Measurements from ENCODE around the gene TFEB.

The TFEB gene

DNA sequence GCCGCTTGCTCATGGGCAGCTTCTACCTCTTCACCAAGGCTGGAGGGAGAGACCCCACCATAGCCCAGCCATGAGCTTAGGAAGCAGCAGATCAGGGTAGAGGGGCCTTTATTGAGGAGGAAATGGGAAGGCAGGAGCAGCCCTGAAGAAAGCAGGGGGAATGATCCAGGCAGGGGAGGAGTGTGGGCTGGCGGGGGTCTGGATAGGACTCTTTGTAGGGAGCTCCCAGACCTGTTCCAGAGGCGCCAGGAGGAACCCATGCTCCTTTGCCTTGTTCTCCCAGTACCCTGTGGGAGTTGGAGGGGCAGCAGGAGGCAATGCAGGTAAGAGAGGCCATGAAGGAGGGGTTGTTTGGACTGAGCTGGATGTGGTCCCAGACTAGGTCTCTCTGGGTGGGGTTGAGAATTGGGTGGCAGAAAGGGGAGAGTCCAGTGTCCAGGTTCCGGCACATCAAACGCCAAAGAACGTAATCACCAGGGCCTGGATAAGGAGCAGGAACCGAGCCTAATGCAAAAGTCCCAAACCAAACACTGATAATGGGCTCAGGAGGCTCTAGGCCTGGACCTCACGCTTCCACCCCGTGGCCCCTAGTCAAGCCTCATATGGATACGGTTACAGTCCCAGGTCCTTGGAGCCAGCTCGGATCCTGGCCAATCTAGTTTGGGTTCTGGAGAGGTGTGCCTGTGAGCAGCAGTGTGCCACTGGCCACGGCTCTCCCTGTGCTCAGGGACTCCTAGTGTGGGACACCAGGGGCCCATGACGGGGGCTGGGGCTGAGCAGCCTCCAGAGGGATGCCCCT, 23.9 kb upstream of the TFEB start:
- TF ChIP-seq FOXM1 (IDR thresholded peaks at IDR 0.05; ENCODE audit: borderline replicate concordance, low read depth) (no peak), YY1 (IDR thresholded peaks at IDR 0.05; ENCODE audit: low read depth) (no peak), NFIC (IDR thresholded peaks at IDR 0.05) (no peak)
- TF ChIP-seq, protein P1, sequence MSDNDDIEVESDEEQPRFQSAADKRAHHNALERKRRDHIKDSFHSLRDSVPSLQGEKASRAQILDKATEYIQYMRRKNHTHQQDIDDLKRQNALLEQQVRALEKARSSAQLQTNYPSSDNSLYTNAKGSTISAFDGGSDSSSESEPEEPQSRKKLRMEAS (IDR thresholded peaks at IDR 0.05) = no peak

DNA sequence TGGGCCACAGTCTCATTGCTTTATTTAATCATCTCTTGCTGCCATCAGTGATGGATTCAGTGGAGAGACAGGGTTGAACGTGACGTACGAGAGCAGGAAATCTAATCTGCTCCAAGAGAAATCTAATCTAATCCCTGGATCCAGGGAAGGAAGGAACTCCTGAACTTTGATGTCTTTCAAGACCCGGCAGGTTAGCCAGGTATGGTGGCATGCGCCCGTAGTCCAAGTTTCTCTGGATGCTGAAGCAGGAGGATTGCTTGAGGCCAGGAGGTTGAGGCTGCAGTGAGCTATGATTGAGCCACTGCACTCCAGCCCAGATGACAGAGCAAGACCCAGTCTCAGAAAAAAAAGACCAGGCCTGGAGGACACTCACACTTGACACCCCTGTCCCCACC, 23.2 kb upstream of the TFEB start:
- TF ChIP-seq CEBPB (IDR thresholded peaks at IDR 0.05) = no peak
- TF ChIP-seq RAD21 (IDR thresholded peaks at IDR 0.05; ENCODE audit: low read depth) = no peak
- TF ChIP-seq, protein P2, sequence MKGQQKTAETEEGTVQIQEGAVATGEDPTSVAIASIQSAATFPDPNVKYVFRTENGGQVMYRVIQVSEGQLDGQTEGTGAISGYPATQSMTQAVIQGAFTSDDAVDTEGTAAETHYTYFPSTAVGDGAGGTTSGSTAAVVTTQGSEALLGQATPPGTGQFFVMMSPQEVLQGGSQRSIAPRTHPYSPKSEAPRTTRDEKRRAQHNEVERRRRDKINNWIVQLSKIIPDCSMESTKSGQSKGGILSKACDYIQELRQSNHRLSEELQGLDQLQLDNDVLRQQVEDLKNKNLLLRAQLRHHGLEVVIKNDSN (IDR thresholded peaks at IDR 0.05) = no peak
- no peak for TF ChIP-seq TCF12 (IDR thresholded peaks at IDR 0.05; ENCODE audit: low read depth)
- TF ChIP-seq, protein P1 (IDR thresholded peaks at IDR 0.05) = no peak
- TF ChIP-seq EGR1 (IDR thresholded peaks at IDR 0.05) = no peak
- no peak for TF ChIP-seq ZBTB7A (IDR thresholded peaks at IDR 0.05; ENCODE audit: low read depth)
- TF ChIP-seq YY1 (IDR thresholded peaks at IDR 0.05; ENCODE audit: low read depth) = no peak
- no peak for TF ChIP-seq EP300 (IDR thresholded peaks at IDR 0.05; ENCODE audit: borderline replicate concordance)
- no peak for TF ChIP-seq TAF1 (IDR thresholded peaks at IDR 0.05; ENCODE audit: low read depth)
- no peak for TF ChIP-seq TEAD4 (IDR thresholded peaks at IDR 0.05)
- TF ChIP-seq, protein P3, sequence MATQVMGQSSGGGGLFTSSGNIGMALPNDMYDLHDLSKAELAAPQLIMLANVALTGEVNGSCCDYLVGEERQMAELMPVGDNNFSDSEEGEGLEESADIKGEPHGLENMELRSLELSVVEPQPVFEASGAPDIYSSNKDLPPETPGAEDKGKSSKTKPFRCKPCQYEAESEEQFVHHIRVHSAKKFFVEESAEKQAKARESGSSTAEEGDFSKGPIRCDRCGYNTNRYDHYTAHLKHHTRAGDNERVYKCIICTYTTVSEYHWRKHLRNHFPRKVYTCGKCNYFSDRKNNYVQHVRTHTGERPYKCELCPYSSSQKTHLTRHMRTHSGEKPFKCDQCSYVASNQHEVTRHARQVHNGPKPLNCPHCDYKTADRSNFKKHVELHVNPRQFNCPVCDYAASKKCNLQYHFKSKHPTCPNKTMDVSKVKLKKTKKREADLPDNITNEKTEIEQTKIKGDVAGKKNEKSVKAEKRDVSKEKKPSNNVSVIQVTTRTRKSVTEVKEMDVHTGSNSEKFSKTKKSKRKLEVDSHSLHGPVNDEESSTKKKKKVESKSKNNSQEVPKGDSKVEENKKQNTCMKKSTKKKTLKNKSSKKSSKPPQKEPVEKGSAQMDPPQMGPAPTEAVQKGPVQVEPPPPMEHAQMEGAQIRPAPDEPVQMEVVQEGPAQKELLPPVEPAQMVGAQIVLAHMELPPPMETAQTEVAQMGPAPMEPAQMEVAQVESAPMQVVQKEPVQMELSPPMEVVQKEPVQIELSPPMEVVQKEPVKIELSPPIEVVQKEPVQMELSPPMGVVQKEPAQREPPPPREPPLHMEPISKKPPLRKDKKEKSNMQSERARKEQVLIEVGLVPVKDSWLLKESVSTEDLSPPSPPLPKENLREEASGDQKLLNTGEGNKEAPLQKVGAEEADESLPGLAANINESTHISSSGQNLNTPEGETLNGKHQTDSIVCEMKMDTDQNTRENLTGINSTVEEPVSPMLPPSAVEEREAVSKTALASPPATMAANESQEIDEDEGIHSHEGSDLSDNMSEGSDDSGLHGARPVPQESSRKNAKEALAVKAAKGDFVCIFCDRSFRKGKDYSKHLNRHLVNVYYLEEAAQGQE (IDR thresholded peaks at IDR 0.05; ENCODE audit: low read depth) = no peak
- TF ChIP-seq FOXM1 (IDR thresholded peaks at IDR 0.05; ENCODE audit: borderline replicate concordance, low read depth) = no peak

DNA sequence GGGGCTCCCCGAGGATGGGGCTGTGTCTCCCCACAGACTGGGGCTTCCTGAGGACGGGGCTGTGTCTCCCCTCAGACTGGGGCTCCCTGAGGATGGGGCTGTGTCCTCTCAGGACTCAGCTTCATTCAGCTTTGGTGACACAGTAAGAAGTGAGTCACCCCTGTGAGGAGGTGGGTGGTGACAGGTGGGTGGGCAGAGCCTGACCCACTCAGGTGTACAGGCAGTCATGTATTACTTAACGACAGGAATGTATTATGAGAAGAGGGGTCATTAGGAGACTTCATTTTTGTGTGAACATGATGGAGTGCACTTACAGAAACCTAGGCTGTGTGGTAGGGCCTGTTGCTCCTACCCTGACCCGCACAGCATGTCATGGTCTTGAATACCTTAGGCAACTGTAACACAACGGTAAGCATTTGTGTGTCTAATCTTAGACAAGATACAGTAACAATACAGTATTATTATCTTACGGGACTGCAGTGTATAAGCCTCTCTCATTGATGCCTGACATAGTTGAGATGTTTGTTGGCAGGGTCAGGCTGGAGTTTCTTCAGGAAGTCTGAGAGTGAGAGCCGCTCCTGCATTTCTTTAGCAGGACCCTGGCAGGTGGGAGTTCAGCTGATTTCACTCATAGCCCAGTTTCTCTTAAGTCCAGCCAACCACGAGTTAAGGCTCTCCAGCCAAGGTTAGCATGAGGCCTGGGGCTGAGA, 22.7 kb upstream of the TFEB start:
- TF ChIP-seq FOXM1 (IDR thresholded peaks at IDR 0.05; ENCODE audit: borderline replicate concordance, low read depth) (no peak), CREB1 (IDR thresholded peaks at IDR 0.05; ENCODE audit: low read depth) (no peak), EGR1 (IDR thresholded peaks at IDR 0.05) (peak; percentile 36; the same call in 1 of the 2 replicates), YY1 (IDR thresholded peaks at IDR 0.05; ENCODE audit: low read depth) (no peak), RAD21 (IDR thresholded peaks at IDR 0.05; ENCODE audit: low read depth) (no peak), CEBPB (IDR thresholded peaks at IDR 0.05) (no peak)
- TF ChIP-seq, protein P1 (IDR thresholded peaks at IDR 0.05) = no peak
- TF ChIP-seq, protein P2 (IDR thresholded peaks at IDR 0.05) = no peak

DNA sequence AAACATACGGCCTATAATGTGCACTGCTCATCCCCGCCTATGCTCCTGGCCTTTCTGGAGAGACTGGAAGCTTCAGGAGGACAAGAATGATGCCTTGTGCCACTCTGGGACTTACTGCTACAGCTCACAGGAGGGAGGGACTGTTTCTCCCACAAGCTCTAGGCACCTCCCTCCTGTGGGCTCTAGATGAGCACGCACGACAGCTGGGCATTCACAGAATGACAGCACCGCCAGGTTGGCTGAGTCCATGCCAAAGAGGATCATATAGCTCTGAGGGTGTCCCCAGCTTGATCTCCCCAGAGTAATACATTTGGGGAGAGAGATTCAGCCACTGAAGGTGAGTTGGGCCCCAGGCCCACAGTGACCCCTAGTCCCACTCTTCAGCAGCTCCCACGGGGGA, 21.9 kb upstream of the TFEB start:
- no peak for TF ChIP-seq EGR1 (IDR thresholded peaks at IDR 0.05)
- no peak for TF ChIP-seq TAF1 (IDR thresholded peaks at IDR 0.05; ENCODE audit: low read depth)
- no peak for TF ChIP-seq TCF12 (IDR thresholded peaks at IDR 0.05; ENCODE audit: low read depth)
- no peak for TF ChIP-seq RAD21 (IDR thresholded peaks at IDR 0.05; ENCODE audit: low read depth)
- TF ChIP-seq NFIC (IDR thresholded peaks at IDR 0.05) = no peak
- no peak for TF ChIP-seq TEAD4 (IDR thresholded peaks at IDR 0.05)
- TF ChIP-seq CREB1 (IDR thresholded peaks at IDR 0.05; ENCODE audit: low read depth) = no peak

DNA sequence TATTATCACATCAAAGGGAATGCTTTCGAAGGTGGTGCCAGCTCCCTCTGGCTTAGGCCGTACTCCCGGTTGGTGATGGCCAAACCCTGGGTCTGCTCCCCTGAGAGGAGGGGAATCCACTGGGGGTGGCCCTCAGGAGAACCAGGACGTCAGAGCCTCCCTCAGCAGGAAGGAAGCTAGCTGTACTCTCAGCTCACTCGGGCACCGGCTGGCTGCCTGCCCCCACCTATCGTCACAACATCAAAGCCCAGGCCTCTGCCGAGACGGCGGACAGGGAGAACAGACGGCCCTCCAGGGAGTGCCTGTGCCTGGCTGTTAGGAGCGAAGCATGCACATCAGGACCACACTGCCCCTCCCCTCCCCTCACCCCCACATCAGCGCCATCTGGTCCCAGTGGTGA, 20.9 kb upstream of the TFEB start:
- TF ChIP-seq, protein P1 (IDR thresholded peaks at IDR 0.05) = no peak
- TF ChIP-seq EGR1 (IDR thresholded peaks at IDR 0.05) = no peak
- TF ChIP-seq TCF12 (IDR thresholded peaks at IDR 0.05; ENCODE audit: low read depth) = no peak
- TF ChIP-seq TAF1 (IDR thresholded peaks at IDR 0.05; ENCODE audit: low read depth) = no peak
- no peak for TF ChIP-seq ZBTB7A (IDR thresholded peaks at IDR 0.05; ENCODE audit: low read depth)

DNA sequence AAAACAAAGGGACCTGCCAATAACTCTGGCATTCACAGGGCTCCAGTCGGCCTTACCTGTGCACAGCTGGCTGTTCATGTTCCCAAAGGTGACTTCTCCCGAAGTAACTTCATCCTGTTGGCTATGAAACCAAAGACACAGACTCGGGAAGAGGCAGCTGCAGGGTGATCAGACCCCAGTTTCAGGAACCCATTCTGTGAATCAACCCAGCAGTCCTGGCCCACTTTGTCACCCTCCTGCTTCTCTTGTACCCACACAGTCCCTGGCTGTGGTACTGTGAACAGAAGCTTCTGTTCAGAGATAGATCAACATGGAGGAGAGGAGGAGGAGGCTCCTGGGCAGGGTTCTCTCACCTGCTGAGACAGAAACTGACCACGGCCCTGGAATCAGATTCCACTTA, 20.5 kb upstream of the TFEB start:
- TF ChIP-seq ZBTB7A (IDR thresholded peaks at IDR 0.05; ENCODE audit: low read depth) (no peak), EP300 (IDR thresholded peaks at IDR 0.05; ENCODE audit: borderline replicate concordance) (no peak), TAF1 (IDR thresholded peaks at IDR 0.05; ENCODE audit: low read depth) (no peak), CEBPB (IDR thresholded peaks at IDR 0.05) (no peak), EGR1 (IDR thresholded peaks at IDR 0.05) (no peak), RAD21 (IDR thresholded peaks at IDR 0.05; ENCODE audit: low read depth) (no peak), NFIC (IDR thresholded peaks at IDR 0.05) (no peak), TCF12 (IDR thresholded peaks at IDR 0.05; ENCODE audit: low read depth) (no peak), CREB1 (IDR thresholded peaks at IDR 0.05; ENCODE audit: low read depth) (no peak), TEAD4 (IDR thresholded peaks at IDR 0.05) (no peak), FOXM1 (IDR thresholded peaks at IDR 0.05; ENCODE audit: borderline replicate concordance, low read depth) (no peak), YY1 (IDR thresholded peaks at IDR 0.05; ENCODE audit: low read depth) (no peak)
- TF ChIP-seq, protein P1 (IDR thresholded peaks at IDR 0.05) = no peak
- TF ChIP-seq, protein P2 (IDR thresholded peaks at IDR 0.05) = no peak
- TF ChIP-seq, protein P3 (IDR thresholded peaks at IDR 0.05; ENCODE audit: low read depth) = no peak

Data from Ishikawa (cell line).